Activated T-helper 1 cell treated with anti-CD3 and anti-CD28 coated beads, Interleukin-2, amount 50 U/mL, for 16 hours (primary cell): ENCODE data around the gene DSTYK.
A peak's percentile ranks its signal among the peaks of the same experiment; 100 is the strongest.

ENCODE experiments used
- DNase-seq, 2 donors: peaks; one replicate each; pipeline ENCODE4 v3.0.0-alpha.2; 2020; ENCODE audit warnings: low read depth in 1 of 2, low spot score in 1 of 2

Gene DSTYK

DNA sequence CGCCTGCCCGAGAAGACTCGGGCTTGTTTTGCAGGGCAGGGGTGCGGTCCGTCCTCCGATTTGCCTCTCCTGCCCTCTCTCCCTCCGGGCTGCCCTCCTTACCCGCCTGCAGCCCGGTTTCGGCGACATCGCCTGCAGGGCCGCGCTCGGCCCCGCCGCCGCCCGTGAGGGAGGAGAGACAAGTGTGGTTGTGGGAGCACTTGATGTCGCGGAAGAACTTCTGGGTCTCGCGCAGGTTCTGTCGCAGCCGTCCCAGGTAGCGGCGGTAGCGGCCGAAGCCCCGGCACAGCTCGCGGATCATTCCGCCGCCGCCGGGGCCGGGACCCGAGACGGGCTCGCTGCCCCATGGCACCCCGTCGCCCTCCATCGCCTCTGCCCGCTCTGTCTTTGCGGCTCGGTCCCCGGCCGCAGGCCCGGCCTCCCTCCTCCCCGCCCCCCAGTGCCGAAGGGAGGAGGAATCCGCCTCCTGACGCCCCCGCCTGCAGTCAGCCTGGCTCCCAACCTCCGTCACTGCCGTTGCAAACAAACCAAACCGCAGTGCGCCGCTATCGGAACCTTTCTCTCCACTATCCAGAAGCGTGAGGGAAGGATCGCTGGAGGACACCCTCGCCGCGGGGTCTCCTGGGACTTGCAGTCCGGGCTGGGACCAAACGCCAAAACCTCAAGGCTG is at the start of gene DSTYK:
TSS of gene DSTYK (minus strand) at position 534 of the 670 bp plus-strand sequence. CDS start at position 367, 167 bp downstream.
- DNase-seq = peak; percentile 80 to 81

GRCh38 chr1:205259998-205260397 is 48.5 kb upstream of the DSTYK start:
- no peak for DNase-seq

DNA sequence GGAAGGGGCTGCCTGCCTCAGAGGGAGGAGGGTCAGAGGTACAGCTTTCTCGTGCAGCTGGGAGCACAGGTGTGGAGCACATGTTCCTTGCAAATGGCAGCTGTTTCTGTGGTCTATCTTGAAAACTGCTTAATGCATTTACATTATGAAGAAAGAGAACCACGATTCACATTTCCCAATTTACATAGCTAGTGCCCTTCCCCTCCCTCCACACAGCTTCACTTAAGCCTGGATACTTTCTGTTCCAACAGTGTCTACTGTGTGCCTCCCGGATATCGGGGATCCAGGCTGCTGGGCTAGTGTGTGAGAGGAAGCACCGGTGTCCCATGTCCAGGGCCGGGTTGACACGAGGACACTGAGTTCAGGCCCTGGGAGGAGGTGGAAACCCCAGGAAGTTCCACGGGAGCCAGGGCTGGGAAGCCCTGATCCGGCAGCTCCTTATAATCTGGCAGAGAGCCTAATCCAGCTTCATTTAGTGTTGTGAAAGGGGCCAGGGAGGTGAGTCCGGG is 47.9 kb upstream of the DSTYK start:
- no peak for DNase-seq

DNA sequence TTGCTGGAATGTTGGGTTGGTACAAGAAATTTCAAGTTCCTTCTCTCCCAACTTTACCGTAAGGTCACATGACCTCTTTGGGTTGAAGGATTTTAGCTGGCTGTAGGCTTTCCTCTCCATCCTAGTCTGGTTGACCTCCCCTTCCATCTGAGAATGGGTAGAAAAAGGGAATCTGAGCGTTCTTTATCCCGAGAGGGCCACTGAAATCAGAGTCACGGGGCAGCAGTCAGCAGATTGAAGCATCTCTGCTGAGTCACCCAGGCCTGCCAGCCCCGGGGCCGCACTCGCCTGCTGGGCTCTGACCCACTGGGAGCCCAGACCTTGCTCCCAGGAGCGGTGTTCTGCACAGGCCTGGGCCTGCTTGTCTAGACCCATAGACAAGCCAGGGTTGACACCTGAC is 47.2 kb upstream of the DSTYK start:
- no peak for DNase-seq

DNA sequence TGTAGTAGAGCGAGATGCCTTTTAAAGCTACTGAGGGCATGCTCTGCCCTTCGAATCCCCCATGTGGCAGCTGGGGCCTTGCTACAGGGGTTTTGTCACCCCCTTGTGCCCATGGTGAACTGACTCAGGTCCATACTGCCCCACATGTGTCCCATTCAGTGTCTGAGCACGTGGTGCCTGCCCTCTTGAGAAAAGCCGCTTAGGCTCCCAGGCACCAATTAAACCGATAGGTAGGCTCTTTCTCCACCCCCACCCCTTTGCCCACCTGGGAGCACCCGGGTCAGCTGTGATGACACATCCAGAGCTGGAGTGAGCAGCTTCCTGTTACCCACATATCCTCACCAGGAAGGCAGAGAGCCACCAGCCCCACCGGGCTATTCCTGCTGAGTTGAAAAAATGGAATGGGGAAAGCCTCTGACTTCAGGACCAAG is 46.8 kb upstream of the DSTYK start:
- no peak for DNase-seq

DNA sequence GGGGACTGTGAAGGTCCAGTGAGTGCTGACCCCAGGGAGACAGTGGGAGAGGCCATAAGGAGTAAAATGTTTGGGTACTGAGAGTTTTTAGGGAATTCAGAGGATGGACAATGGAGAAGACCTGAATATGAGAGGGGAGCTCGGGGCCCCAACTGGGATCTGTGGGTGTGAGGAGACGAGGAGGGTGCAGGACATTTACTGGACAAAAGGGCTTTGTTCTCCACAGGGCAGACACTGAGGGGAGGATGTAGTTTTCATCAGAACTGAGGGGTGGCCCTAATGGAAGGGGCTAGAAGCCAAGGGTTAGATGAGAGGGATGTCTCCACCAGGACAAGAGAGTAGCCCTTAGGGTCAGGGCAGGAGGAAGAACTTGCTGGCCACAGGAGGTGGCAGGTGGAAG is 46.2 kb upstream of the DSTYK start:
- DNase-seq = no peak

DNA sequence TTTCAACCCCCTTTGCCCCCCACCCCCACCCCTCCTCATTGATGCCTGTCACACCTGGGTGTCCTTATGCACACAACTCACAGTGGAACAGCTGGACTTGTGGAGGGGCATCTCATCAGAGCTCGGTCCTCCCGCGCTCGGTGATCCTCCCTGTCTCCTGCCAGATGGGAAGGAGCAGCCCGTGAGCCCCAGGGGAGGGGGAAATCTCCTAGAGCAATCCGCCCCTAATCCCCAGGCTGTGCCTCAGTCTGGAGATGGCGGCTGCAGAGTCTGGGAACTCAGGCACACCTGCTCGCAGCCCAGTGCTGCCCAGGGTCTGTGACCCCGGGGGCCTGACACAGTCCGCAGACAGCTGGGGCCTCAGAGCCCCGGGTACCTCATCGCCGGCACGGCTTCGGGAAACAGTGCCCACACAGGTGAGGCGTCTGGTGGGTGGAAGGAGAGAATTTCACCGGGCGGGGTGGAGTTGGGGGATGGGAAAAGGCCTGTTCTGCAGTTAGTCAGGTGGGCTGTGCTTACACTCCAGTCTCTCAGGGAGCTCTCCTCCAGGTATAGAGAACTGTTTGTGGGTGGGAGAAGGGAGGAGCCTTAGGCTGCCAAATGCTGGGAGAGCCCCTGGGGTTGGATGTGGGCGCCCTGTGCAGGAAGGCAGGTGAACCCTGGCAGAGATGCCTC is 45.6 kb upstream of the DSTYK start:
- DNase-seq = no peak

- DNase-seq = peak; percentile 74
Measured at GRCh38 chr1:205255941-205256780, 44.7 kb upstream of the DSTYK start.

DNA sequence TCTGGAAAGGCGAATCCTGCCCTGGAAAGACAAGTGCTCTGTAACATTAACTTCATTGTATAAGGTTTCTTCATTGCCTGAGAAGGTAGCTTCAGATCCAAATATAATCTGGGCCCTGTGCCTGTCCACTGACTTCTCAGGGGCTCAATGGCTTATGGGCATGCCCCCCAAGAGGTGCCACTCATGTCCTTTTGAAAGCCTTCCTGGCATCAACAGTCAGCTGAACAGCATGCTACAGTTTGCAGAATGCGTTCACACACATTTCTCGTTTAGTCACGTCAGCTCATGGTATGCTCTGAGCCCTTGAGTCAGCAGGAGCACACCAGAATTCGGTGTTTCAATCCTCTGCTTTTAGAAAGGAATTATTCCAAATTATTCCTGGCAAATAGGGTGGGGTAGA is 40.1 kb upstream of the DSTYK start:
- DNase-seq = no peak

DNA sequence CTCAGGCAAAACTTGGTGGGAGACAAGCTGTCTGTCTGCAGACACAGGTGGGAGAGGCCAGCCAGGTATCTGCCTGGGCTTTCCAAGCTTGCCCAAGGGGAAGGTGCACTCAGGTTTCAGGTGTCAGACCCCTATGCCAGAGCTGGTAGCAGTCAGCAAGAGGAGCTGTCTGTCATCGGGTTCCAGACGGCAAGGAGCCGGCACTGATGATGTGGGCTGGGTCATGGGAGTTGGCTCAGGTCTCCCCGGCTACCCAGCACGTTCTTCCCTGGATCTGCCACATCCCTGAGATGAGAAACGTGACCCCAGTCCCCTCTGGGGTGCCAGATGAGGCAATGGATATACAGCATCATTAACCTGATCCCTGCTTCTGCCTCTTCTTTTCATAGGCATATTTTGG is 39.2 kb upstream of the DSTYK start:
- DNase-seq = no peak

- no peak for DNase-seq
Measured at GRCh38 chr1:205249651-205250050, 38.1 kb upstream of the DSTYK start.

GRCh38 chr1:205248793-205249601 is 37.5 kb upstream of the DSTYK start:
- no peak for DNase-seq

GRCh38 chr1:205247130-205247921 is 35.8 kb upstream of the DSTYK start:
- DNase-seq = no peak

DNA sequence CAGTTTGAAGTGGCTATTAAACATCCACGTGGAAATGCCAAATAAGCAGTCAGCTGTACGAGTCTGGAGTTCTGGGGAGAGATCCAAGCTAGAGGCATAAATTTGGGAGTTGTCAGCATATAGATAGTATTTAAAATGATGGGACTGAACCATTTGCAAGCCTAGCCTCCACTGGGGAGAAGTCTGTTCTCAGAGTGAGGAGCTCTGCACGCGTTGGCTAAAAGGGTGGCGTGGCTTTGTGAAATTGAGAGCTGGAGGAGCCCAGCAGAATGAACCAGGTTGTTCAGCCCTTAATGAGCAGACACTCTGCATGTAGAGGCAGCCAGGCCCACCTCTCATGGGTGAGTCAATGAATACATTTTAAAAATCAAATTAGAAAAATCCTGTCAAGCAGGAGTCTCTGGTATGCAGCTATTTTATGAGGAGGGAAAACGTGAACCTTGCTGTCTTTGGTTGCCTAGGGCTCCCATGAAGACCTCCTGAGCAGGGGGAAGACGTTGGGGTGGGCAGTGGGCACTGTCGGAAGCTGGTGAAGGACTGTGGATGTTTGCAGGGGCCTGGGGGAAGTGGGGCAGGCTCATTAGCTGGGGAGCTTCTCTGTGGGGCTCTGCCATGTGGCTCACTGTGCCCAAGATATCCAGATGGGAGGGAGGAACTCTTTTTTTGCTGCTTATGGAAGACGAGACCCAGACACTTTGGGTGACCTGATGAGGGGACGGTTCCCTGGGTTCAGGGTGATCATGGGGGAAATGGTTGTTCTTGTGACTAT is 35.0 kb upstream of the DSTYK start:
- DNase-seq = no peak

GRCh38 chr1:205245096-205245495 is 33.6 kb upstream of the DSTYK start:
- DNase-seq = no peak

GRCh38 chr1:205244384-205244783 is 32.9 kb upstream of the DSTYK start:
- DNase-seq = no peak

- no peak for DNase-seq
Measured at GRCh38 chr1:205243350-205244191, 32.1 kb upstream of the DSTYK start.

- DNase-seq = no peak
Measured at GRCh38 chr1:205241366-205242030, 30.0 kb upstream of the DSTYK start.
